CMK (cell line): ENCODE results near the gene AGBL1.
"Not testable (repeated sequence)": the region's sequence is repeated elsewhere in the genome, so short reads cannot be mapped to it uniquely, and the experiment has no call there.

Experiments used
- DNase-seq: peaks from one replicate; pipeline ENCODE4 v3.0.0-alpha.2; 2010; ENCODE audit warnings: low read depth

The AGBL1 gene

DNA sequence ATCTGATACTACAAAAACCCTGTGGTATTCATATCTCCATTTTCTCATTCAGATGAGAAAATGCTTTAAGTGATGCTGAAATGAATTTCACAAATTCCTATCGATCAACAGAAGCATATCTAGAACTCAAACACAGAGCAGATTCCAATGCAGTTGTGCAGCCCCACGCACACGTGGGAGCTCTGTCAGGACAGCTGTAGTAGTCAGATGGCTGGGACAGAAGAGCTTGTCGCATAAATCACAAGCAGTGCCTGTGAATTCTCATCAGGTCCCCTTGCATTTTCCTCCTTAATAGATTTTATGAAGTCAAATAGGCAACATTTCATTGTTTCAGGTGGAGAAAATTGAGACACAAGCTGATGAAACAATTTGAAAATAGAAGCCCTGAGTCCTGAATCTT is 792.3 kb downstream of the AGBL1 start:
- no peak for DNase-seq

DNA sequence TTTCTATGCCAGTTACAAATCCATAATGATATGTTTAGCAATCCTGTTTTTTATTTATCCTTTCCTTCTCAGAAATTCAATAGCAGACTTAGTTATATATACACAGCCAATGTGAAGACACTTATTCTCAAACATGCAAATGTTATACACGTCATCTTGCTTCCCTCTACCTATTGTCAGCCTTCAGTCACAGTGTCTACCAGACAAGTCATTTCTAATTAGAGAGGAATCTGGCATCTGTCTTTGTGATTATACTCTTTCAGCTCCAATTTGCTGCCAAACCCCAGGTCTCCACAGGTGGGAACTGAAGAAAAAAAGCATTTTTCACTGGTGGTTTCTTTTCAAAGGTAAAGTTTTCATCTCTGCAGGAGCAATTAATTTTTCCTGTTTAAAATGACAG is 793.1 kb downstream of the AGBL1 start:
- DNase-seq, result no peak

DNA sequence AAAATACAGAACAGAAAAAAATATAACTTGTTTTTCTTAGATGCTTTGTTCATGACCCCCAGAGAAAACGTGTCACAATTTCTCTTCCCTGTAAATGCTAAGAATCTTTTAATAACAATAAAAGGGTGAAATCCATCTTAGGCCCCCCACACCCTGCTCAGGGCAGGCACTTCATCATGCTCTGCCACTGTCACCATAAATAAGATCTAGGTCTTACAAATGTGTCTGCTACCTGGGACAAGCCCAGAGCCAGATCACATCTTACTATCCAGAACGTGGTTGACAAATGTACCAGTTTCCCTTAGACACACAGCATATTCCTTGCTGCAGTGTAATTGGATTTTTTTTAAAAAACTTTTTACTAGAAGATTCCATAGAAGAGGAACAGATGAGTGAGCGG is 795.4 kb downstream of the AGBL1 start:
- DNase-seq, result no peak

DNA sequence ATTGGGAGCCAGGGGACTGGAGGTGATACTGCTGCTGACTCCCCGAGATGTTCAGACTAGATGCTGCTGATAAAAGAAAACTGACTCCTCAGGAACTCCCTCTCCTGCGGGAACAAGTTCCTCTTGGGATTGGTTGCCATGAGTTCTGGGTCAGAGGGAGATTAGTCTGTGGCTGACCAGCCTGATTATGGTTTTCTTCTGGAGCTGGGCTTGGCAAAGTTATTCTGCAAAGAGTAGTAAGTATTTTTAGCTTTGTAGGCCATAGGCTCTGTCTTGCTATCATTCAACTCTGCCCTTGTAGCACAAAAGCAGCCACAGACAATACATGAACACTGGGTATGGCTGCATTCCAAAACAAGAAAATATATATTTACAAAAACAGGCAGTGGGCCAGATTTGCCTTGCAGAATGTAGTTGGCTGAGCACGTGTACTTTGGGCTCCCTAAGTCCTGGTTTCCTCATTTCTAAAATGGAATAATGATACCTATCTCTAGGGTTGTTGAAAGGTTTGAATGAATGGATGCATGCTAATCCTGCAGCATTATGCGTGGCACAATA is 796.8 kb downstream of the AGBL1 start:
- no peak for DNase-seq

DNA sequence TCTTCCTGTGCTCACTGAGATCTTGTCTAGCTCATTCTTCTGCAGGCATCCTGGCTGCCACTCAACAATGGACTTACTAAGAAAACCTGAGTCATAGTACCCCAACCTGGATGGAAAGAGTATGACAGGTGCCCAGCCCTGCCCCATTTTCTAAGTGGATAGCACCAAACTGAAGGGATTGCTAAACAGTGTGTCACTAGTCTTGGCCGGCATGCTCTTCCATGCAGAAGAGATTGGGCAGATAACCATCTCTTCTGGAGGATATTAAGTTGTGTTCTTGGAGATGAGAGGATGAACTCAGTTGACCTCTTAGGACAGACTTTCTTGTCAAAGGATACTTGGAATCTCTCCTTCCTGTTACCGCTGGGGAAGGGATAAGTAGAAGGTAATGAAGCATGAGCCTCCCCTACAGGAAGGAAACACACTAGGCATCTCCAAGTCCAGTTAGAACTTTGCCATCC is 797.5 kb downstream of the AGBL1 start:
- DNase-seq, result no peak

DNA sequence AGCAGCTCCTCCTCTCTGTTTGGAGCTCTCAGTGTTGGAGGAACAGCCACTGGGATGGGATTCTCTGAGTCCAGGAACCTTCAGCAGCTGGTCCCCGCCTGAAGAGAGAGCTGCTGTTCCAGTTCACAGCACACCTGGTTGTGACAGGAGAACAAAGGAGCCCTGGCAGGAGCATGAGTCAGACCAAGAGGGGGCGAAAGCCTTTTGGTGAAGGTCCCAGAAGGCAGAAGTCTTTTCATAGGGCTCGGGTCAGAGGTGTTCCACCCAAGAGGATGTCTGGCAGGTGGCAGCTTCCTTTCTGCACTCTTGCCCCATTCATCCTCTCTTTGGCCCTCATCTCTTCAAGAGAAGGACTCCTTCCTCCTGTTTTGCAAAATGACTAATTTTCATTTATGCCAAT is 799.2 kb downstream of the AGBL1 start:
- DNase-seq, result not testable (repeated sequence)

DNA sequence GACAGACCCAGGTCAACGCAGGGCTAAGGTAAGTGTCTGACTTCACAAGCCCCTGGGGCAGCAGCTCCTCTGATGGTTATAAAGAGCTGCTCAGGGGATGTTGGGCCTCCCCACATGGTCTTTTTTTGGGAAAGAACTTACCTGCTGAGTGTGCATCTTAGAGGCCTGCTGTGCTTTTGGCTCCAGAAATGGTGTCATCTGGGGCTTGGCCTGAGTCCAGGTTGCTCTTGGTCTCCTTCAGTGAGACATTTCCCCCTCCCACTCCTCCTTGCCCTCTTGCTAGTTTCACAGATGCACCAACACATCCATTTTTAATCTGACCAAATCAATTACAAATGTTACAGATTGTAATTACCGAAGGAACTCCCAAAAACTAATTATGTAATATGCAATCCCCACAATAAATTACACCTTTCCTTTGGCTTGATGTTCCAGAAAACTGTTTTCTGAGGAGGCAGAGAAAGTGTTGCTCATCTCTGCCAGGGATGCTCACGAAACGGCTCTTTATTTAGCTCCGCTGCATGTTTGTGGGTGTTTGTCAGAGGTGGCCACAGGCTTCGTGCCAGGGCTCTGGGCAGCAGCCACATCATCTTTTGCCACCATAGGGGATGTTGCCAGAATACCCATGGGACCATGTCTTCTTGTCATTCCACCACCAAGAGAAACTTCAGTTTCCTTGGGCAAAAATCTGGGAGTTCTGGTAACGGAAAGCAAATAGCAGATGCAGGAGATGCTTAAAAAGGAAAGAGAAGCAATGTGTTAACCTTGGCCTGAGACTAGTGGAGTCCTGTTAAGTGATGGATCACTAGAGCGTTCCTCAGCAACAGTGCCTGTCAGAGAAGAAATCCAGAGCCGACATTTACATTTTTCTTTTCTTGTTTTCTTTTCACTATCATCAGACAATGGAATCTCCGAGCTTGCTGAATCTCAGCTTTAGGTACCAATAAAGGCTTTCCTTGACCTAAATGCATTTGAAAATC is 799.9 kb downstream of the AGBL1 start:
- no peak for DNase-seq

DNA sequence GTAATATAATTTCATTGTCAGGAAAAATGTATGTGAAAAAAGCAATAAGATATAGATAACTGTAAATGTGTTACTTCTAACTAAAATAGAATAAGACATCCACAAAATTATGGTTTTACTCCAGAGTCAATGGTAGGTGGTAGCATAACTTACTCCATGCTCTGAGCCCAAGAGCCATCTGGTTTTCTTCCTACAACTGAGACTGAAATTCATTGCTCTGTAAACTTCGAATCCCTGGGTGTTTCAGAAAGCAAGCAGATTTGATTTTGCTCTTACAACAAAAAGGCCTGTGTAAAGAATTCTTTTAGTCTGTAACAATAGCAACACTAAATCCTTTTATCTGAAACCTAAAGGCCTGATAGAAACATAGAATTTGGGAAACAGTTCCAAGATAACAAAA is 805.9 kb downstream of the AGBL1 start:
- DNase-seq, result no peak

DNA sequence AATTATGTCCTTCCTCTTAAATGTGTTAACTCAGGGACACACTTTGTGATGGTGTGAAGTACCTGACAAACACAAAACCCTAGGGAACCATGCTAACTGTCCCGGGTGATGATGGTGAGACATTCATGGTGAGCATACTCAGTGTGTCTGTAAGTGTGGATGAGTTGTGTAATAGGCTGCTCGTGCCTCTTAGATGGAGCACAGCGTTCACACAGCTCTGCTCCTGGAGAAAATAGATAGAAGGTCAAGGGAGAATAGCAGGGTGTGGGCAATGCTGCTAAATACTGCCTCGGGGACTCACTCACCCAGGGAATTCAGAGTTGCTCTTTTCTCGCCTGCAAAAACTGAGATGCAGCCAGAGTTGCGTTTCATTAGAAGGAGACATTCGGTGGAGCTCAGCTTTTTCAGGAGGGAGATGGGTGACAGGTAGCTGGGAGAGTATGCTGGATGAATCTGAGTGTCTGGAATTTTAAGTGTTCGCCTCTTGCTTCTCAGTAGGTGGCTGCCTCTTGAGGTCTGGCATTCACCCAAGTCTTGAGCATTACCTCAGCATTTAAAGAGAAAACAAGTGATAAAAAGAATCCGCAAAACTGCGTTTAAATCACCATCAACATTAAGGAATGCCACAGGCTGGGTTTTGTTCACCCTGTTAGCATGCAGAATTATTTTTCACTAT is 813.2 kb downstream of the AGBL1 start:
- DNase-seq, result no peak

DNA sequence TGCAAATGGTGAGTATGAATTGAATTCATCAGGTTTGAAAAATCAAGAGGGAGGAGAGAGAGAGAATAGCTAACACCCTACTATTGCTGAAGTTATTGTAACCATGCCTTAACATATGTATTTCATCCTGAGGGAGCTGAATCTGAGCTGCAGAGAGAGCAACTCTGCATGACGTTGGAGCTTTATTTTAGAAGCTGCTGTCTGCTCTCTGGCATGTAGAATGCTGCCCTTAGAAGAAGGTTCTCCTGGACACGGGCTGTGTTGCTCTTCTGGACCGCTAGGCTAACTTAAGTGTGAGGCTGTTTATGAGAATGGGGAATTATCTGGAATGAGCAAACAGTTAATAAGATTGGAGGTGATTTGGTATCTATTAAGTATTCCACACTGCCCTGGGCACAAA is 814.6 kb downstream of the AGBL1 start:
- no peak for DNase-seq

DNA sequence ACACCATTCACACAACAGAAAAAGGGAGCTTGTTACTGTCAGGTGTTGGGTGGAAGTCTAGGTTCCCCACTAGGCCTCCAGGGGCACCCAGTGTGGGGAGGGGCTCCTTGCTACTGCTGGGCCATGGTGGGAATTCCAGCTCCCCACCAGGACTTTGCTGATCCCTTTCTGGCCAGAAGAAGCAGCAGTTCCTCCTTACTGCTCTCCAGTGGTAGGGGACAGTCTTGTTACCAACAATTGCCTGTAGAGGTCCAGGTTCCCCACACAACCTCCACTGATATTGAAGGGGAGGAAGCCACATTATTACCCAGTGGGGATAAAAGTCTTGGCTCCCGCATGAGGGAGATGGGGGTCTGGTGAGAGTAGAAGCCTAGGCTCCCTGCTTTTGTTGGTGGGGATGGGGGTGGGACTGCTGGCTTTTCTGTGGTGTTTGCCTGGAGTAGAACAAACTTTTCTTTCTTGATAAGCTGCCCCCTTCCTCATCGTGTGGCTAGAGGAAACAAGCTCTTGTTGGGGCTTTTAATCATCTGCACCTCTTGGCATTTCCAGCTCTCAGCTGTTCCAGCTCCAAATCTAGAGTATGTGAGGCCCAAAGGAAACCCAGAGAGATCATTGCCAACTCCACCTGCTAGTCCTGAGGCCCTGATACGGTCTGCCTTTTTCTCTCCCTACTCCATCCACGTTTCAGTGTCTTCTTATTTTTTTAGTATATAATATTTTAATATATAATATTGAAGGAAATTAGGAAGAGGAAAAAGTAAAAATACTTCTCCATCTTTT is 824.2 kb downstream of the AGBL1 start:
- no peak for DNase-seq

DNA sequence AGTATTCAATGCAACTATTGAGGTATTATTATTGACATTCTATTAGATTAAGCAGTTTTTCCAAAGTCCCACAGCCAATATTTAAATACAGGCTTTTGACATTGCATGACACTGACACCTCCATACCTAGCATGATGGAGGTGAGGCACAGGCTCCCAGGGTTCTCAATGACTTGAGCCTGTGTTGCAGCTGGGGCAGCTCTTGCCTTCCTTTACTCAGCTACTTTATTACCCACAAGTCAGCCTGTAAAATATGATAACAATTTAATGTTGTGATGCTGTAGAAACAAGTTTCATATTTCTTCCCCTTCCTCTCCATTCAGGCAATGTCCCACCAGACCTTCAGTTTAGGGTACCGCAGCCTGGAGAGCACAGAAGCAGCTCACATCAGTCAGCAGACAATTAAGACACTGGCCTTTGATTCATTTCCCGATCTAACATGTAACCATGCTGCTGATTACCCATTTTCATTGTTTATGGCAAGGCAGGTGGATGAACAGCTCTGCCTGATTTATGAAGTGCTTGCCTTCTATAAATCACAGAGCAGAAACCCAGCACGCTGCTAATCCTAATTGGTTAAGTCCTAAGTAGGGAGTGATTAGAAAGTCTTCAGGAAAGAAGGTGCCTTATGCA is 826.1 kb downstream of the AGBL1 start:
- no peak for DNase-seq

DNA sequence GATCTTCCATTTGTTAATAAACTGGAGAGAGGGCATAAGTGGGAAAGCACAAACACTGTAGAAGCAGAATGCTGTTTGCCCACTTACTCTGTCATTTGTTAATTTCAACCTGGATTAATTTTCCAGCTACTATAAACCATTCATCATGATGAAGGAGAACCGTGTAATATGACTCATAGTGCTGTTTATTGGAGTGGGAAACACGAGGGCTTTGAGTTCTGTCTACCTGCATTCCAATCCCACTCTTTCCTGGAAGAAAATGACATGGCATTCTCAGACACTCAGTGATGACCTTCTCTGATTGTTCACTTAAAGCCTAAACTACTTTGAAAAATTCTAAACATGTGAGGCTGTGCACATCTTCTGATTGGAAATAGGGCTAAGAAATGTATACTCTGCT is 826.7 kb downstream of the AGBL1 start:
- no peak for DNase-seq

DNA sequence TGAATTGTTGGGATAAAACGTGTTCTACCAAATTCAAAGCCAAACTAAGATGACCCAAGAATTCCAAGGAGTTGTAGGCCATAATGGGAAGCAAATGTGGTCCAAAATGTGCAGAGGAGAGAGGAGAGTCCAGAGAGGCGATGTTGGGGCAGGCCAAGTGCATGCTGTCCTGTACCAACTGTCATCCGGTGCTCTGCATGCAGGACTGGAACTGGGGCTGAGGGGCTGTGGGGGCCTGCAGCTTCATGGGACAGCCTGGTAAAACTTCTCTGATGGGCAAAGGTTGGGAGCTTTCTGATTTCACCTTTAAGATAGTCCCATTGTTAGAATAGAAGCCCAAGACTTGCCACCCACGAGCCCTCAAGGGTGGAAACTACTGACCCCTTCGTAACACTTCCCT is 831.4 kb downstream of the AGBL1 start:
- DNase-seq, result no peak

DNA sequence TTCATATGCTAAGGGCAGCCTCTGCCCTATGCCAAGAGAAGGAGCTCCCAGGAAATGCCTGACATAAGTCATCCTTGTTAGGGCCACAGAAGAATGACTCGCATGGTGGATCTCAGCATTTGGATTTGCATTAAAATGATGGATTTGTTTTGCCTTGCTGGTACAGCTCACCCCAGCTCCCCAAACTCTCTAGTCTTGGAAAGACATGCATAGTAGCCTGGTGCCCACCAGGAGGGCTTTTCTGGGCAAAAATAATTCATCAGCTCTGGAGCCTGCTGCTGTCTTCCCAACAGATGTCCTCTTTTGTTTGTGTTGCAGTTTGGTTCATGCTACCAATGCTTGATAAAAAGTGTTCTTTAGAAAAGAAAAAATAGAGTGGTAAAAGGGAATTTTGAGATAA is 833.0 kb downstream of the AGBL1 start:
- no peak for DNase-seq

DNA sequence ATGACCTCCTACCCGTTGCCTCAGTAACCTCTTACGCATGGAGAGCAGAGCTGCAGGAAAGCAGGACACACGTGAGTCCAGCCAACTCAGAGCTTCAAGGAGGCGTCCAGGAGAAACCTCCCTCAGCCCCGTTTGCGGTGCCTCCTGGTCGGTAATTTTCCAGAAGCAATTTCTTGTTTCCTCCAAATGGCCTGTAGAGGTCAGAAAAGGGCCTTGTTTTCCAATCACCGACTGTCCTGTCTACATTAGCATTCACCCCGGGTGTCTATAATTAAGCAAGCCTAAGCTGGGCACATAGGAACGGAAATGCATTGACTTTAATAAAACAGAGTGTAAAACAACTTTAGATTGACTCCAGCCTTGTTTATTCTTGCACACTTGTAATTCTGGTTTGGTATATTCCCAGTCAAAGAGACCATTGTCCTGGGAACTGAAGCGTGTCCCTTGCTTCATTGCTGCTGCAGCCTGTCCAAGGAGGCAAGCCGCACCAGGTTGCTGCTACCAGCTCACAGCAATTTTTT is 836.2 kb downstream of the AGBL1 start:
- DNase-seq, result no peak

DNA sequence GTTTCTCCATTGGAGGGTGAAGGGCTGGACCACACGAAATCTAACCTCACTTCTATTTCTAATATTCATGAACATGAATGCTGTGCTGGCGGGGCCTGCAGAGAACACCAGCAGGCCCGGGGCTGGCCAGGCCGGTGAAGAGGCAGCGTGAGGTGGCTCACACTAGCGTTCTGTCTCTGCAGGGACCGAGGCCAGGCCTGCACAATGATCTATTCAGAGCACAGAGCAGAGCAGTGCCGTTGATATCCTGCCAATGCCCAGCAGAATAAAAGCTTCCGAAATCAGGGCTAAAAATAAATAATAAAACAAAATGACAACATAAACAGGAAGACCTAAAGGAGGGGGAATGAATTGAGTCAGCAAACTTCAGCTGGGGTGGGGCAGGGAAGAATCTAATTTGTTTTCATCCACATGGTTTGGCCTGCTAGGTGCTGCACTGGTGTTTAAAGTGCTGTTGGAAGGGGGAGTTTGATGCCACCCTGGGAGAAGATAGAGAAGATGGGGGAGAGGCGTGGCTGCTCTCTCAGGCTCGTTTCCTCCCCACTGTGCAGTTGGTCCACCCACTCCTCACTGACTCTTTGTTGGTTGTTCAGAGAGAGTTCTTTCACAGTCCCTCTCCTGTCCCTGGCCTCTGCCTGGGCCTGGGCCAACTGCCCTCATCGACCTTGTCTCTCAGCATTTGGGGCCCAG is 837.1 kb downstream of the AGBL1 start:
- no peak for DNase-seq

DNA sequence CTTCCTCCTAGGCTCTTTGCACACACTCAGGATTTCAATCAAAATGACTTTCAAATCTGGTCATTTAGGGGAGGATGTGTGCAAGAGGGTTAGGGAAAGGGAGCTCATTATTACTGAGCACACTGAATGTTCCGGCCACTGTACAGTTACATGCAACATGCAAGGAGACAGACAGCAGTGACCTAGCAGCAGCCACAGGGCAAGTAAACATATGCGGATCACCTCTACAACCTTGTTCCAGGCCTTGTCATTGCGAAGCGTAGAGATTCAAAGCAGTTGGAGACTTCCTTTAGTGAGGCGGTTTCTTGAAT is 837.6 kb downstream of the AGBL1 start:
- DNase-seq, result no peak

DNA sequence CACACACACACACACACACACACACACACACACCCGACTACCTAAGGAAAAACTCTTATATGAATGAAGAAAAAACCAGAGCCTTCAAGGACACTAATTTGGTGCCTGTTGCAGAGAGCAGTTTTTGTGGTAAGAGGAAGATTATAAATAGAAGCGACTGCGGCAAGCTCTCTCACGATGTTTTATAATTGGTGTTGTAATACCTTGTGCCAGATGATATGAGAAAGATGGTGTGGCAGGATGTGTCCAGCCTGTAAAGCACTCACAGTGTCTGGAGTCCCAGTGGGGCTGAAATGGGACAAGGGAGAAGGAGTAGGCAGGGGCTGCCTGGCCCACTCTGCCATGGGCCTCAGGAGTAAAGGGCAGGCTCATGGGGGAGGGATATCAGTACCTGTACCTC is 839.9 kb downstream of the AGBL1 start:
- DNase-seq, result no peak

DNA sequence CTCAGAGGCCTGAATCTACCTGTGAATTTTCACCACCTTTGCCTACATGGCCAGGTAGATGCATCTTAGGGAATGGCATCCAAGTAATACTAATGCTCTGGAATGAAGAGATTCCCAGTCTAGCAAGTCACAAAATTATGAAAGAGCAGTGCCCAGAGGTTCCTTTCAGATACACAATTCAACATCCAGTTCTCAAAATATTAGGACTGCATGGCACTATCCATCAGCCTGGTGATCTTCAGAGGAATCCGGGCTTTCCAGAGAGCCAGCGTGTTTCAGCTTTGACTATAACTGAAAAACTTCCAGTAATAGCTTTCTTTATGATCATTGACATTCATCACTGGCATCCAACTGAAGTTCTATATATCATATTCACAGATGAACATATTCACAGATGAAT is 849.8 kb downstream of the AGBL1 start:
- no peak for DNase-seq

DNA sequence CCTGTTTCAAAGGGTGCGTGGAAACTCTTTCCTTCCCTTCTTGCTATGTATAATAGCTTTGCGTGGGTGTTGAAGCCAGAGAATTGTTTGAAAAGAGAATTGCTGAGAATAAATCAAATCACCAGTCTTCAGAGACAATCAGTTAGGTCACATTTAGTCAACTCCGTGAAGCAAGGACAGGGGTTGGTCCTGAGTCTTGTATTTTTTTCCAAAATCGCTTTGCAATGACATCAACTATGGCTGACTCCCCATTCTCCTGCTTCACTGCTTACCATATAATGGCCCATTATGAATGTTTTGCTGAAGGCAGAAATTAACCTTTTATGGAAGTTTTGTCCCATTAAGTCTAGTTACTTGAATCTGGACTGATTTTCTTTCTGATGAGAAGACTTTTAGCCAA is 852.8 kb downstream of the AGBL1 start:
- no peak for DNase-seq
